Suppressor macrophage treated with lipopolysaccharide for 4 hours (primary cell): Measurements from ENCODE around the gene KRT77.
"Not testable (repeated sequence)": the region's sequence is repeated elsewhere in the genome, so short reads cannot be mapped to it uniquely, and the experiment has no call there.

Experiments used
- DNase-seq: peaks from one replicate; pipeline ENCODE4 v3.0.0-alpha.2; 2020

The KRT77 gene

DNA sequence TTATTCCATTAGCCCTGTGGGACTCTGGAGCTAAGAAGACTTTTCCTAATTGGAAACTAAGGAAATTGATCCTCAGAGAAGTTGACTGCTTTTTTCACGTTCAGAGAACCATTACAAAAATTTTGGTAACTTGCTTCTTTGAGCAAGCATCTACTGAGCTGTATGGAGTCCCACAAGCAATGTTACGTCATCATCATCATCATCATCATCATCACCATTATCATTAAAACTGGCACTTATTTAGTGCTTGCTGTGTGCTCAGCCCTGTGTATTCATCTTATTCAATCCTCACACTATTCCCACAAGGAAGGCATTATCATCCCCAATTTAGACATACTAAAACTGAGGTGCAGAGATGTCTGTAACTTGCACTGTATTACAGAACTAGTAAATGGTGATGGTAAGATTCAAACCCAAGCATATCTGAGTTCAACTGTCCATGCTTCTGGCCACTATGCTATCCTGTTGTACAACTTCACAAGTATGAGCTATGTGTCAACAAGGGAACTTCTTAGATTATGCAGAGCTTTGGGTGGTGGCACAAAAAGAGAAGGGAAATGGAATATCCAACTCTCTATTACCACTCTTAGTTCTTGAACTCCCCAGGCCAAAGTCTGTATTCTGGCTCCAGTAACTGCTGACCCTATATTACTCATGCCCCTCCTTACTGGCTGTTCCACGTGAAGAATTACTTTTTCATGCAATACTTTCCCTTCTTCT, 29.5 kb downstream of the KRT77 start:
- no peak for DNase-seq

DNA sequence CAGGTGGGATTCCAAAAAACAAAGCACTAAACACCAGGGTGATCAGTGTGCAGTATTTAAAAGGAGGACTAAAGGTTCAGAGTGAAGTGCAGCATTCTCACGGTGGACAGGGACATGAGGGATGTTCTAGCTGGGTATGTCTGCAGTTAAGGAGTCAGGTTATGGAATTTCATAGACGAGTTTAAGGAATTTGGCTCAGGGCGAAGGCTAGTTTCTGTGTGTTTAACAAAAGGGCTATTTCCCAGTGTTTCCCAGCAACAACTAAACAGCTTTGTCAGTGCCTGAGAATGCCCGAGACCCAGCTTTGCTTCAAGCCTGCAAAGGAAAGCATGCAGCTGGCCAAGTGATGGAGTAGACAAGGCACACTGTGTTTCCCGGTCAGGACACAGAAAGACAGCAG, 30.1 kb downstream of the KRT77 start:
- DNase-seq: no peak

DNA sequence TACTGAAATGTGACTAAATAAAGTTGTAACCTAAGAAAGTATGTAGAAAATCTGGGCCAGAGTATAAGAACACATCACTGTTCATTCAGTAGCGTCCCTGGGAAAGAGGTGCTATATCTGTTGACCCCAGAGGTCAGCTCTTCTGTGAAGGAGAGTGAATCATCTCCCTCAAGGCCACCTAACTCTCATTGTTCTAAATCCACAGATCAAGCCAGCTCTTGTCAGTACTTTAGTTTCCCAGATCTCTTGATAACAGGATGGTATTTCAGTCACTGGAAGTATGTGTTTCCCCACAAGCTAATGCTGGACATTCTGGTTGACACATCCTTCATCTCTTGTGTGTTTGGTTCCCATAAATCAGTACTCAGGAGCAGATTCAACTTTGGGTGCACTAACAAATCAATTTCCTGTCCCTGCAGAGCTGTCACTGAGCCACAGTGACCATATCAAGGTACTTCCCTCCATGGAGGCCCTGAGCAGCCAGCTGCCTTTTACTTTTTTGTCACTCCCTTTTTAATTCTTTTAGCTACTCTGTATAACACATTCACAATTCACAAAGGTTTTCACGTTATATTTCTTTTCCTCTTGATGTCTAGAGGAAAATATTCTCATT, 30.9 kb downstream of the KRT77 start:
- DNase-seq: no peak

DNA sequence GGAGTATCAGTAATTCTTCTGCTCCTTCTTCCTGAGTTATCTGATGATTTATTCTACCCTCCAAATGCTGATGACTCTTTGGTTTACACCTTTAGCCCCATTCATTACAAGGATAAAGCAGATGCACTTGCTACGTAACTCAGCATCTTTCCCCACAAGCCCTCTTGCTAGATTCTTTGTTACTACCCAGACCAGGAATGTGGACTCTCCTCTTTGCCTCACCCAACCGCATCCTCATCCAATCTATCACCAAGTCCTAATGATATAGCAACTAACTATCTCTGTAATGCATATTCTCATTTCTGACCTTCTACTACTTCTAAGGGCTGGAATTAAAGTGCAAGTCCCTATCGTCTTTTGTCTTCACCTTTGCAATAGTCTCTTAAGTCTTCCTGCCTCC, 32.4 kb downstream of the KRT77 start:
- DNase-seq: no peak

GRCh38 chr12:52670506-52670905, 32.8 kb downstream of the KRT77 start:
- DNase-seq: no peak

GRCh38 chr12:52669941-52670340, 33.4 kb downstream of the KRT77 start:
- not testable (repeated sequence) for DNase-seq

DNA sequence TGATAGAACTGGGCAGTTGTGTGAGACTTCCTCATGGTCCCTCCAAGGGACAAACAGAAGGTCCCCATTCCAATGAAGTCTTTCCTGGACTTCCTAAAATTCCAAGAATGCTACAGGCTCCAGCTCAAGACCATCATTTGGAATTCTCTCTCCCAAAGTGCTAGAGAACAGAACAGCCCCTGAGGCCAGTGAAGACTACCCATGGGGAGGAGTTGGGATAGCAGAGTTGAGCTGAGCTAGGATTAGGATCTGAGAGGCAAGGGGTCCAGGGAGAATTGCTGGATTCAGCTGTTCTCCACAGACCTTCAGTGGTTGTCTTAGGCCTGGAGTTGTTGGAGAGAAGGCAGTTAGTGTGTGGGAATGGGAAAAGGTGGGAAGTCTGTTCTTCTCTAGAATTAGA, 33.9 kb downstream of the KRT77 start:
- DNase-seq: no peak

DNA sequence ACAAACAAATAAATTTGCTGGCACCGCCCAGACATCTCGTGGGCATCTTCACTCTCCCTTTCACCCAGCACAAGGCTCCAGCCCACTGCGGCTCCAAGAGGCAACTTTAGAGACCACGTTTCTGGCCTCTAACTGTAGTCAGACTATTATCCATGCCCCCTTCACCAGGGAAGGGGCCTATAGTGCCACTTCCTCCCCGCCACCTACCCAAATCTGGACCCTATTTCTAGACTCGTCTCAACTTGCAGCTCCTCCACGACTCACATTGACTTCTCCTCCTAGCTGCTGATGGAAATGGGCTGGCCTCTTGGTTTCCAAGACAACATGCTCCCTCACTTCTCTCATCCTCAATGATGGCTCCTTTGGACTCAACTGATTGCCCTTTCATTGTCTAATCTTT, 35.4 kb downstream of the KRT77 start:
- no peak for DNase-seq

- no peak for DNase-seq
These were observed 35.8 kb downstream of the KRT77 start for GRCh38 chr12:52667509-52667908.

DNA sequence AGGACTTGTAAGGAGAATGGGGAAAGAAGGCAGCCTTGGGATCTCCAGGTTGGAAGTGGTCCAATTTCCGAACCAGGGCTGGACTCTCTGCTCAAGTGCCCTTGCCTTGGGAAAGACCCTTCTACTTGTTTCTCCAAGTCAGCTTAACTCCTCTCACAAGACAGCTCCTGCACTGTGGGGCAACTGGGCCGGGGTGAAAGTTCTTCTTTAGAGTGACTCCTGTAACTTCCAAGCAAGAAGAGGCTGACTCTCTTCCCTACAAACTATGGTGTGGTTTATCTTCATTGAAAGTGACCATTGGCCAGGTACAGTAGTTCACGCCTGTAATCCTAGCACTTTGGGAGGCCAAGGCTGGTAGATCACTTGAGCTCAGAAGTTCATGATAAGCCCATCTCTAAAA, 36.9 kb downstream of the KRT77 start:
- no peak for DNase-seq

- DNase-seq: no peak
These were observed 39.9 kb downstream of the KRT77 start for GRCh38 chr12:52663420-52663819.

DNA sequence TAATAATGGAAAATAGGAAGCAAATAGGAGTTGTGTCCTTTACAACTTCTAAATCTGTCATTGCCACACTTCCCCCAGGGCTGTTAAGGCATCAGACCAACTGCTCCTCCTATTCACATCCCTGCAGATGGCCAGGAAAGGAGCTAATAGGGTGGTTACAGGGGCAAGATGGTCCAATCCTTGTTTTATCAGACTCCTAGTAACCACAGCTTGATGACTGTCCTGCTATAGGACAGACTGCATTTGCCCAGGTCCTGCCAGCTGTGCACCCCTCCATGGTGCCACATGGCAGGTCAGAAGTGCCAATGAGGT, 40.5 kb downstream of the KRT77 start:
- no peak for DNase-seq

DNA sequence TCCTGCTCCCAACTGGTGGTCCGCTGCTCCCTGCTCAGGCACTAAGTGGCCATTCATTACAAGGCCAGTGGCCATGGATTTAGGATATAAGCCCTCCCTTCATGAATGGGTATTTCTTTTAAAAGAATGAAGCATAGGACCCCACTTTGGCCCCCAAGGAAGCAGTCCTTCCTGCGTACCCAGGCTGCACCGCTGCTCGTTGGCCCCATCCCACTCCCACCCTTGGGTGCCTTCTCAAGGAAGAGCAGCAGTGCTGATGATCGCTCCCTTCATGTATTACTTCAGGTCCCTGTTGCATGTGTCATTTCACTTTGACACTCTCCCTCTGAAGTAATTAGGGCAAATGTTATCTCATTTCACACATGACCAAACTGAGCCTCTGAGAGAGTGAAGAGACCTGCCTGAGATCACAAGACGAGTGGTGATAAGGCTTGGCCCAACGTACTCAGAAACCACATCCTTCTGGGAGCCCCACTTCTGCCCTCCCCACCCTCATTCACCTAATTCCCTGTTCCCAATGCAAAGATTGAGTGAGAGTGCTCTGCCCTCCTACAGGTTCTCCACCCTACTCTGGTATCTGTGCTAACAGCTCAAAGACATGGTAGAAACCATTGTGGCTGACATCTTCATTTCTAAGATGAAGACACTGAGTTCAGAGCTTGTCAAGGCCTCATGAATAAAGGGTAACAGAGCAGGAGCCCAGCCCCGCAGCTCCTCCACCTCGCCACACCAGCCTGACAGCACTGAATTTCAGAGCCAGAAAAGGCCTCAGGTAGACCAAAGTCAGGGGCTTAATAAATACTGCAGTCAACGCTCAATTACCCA, 41.0 kb downstream of the KRT77 start:
- no peak for DNase-seq

- no peak for DNase-seq
These were observed 41.7 kb downstream of the KRT77 start for GRCh38 chr12:52661668-52662067.

DNA sequence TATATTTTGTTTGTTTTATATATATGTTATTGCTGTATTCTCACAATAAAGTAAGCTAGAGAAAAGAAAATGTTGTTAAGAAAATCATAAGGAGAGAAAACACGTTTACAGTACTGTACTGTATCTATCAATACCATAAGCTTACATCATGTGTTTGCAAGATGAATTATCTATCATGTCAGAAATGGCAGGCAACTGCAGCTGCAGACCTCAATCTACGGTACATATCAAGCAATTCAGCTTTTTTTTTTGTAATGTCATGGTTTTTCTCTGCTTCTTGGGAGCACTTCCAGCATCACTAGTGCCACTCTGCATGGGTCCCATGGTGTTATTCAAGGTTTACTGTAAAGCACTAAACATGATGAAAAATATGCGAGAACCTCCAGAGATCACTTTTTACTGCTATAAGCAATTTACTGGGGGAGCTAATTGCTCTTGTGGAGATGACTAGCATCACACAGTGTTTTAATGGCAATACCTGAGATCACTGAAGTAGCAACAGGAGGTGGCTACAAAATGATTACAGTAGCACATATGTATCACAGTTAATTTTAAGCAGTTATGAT, 42.3 kb downstream of the KRT77 start:
- DNase-seq: no peak

DNA sequence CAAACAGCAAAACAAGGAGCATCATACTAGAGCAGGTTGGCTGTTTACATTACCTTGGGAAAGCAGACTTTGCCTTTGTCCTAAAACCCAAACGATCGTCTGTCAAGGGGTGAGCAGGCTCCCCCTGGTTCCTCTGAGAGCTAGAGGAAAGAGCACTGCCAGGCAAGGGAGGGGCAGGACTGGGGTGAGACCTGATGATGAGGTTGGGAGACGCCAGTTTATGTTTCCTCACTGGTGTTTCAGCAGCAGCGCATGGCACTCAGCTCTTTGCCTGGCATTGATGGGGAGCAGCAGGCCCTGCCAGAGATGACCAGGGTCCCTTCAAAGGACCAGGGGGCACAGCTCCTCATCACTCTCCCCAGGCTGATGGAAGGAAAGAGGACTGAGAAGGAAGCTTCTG, 43.4 kb downstream of the KRT77 start:
- no peak for DNase-seq

DNA sequence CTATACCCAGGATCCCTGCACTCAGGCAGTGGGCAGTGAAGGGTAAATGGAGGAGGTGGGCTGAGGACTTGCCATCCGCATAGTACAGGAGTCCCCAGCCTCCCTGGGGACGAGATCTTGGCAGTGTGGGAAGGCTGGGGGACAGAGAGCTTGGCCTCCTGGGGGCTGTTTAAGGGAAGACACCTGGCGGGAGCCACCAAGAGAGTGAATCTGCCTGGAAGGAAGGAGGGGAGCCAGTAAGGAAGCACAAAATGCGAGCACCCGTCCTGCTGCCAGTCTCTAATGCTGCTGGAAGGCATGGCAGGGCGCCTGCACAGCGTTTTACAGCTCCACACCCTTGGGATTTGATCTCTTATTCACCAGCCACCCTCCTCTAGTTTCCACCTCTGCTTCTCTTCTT, 43.9 kb downstream of the KRT77 start:
- no peak for DNase-seq

DNA sequence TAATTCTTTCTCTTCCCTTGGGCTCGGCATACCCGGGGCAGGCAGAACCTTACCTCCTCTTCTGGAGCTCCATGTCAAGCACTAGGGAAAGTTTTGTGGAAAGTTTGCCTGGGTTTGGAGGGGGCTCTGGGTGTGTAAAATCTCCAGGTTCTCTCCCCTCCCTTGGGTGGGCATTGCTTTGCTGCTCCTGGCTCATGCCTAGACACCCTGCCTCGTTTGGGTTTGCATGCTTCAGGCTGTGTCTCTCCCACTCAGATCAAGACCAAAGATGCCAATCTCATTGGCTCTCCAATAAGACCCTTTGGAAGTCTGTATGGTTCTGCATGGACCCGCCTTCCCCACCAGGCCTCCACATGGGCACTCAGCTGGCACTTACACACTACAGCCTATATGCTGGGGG, 45.1 kb downstream of the KRT77 start:
- DNase-seq: no peak

- no peak for DNase-seq
These were observed 45.9 kb downstream of the KRT77 start for GRCh38 chr12:52657250-52657902.

DNA sequence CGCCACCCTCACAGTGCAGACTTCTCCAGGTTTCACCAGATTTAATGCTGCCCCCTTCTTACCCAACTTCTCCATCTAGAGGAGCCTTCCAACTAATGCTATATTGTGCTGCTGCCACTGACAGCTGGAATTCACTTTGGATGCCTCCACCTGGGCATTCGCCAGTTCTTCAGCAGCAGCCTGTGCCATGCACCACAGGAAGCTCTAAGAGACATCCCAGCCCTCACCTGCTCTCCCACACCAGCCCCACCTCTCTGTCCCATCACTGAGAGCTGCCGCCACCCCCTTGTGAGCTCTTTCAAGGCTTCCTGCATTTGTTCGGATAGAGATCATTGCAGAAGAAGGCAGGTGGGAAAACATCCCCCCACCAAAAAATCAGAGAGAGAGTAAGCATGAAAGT, 46.7 kb downstream of the KRT77 start:
- DNase-seq: no peak

DNA sequence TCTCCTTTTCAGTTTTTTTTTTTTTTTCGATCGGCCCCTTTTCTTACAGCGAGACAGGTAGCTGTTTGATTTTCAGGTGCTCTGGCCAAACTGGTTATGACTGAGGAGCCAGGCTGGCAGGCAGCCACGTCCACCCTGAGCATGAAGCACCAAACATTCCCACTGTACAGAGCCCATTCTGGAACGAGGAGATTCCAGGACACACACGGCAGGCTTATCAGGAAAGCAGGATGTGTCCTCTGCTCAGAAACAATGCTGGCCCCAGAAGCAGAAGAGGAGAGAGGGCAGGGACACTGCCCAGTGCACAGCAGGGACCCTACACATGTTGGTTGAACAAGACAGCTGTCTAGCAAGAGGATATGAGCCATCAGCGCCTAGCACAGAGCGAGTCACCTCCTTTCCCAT, 47.6 kb downstream of the KRT77 start:
- no peak for DNase-seq

DNA sequence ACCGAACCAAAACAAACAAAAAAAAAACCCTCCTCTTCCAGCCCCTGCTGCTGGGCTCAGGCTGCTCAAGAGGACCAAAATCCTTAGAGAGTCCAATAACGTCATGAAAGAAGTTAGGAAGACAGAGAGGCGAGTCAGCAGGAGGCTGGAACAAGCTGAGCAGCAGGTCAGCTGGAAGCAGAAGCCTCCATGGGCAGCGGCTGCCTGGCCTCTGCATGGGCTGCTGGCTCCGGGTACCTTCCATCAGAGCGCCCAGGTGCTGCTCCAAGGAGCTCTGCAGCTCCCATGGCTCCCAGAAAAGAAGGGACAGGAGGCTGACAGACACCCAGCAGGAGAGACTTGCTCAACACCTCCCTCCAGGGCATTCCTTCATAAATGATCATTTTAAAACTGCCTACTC, 48.1 kb downstream of the KRT77 start:
- DNase-seq: no peak

- no peak for DNase-seq
These were observed 51.5 kb downstream of the KRT77 start, which contains the start of gene KRT2 for GRCh38 chr12:52651726-52652261. TSS of gene KRT2 (minus strand) at chr12:52652211. CDS start at chr12:52652142, 69 bp downstream.
